Fibroblast of skin of scalp (primary cell): ENCODE results near the gene RNF152.
"Not testable (repeated sequence)": the region's sequence is repeated elsewhere in the genome, so short reads cannot be mapped to it uniquely, and the experiment has no call there.

ENCODE experiments used
- DNase-seq: peaks from one replicate; pipeline ENCODE4 v3.0.0-alpha.2; 2013

Gene RNF152

DNA sequence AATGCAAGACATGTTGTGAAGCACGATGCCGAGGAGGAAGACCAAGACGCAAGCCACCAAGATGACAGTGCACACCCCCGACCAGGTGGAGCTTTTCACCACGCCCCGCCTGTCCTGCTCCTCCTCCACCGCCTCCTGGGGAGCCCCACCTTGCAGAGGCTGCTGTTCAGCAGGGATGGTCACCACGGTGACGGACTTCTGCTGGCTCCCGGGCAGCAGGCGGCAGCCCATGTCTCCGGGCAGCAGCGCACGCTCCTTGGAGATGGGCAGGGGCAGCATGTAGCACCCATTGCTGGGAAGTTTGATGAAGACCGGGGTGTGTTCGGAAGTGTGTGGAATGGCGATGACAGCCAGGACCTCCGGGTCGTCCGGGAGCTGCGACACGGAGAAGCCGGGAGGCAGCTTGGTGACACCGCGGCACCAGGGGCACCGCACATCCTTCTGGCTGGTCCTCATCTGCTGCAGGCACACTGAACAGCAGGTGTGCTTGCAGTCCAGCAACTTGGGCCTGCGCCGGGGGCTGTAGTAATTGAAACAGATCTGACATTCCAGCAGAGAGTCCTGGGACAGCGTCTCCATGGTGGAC is 76.8 kb downstream of the RNF152 start:
- DNase-seq: no peak

DNA sequence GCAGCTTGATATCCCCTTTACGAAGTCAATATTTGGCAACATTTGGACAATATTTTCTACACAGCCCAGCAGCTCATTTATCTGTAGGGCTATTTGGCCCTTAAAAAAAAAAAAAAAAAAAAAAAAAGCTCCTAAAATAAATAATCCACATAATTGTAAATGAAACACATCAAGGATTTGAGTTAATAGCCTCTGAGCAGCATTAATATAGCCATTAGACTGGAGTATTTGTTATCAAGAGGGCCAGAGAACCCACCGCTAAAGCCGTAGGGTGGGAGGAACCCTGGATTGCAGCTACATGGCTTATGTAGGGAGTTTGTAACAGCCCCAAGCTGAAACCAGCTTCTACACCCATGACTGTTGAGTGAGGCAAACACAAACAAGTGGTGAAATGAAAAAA is 84.5 kb downstream of the RNF152 start:
- no peak for DNase-seq

DNA sequence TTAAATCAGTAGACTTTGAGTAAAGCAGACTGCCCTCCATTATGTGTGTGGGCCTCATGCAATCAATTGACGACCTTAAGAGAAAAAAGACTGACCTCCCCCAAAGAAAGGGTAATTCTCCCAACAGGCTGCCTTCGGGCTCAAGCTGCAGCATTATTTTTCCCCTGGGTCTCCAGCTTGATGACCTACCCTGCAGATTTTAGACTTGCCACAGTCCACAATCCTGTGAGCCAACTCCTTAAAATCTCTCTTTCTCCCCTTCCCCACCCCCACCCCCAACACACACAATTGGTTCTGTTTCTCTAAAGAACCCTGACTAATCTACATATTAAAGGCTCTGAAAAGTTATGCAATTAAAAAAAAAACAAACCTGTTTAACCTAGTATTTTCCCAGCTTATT is 89.4 kb downstream of the RNF152 start:
- no peak for DNase-seq

DNA sequence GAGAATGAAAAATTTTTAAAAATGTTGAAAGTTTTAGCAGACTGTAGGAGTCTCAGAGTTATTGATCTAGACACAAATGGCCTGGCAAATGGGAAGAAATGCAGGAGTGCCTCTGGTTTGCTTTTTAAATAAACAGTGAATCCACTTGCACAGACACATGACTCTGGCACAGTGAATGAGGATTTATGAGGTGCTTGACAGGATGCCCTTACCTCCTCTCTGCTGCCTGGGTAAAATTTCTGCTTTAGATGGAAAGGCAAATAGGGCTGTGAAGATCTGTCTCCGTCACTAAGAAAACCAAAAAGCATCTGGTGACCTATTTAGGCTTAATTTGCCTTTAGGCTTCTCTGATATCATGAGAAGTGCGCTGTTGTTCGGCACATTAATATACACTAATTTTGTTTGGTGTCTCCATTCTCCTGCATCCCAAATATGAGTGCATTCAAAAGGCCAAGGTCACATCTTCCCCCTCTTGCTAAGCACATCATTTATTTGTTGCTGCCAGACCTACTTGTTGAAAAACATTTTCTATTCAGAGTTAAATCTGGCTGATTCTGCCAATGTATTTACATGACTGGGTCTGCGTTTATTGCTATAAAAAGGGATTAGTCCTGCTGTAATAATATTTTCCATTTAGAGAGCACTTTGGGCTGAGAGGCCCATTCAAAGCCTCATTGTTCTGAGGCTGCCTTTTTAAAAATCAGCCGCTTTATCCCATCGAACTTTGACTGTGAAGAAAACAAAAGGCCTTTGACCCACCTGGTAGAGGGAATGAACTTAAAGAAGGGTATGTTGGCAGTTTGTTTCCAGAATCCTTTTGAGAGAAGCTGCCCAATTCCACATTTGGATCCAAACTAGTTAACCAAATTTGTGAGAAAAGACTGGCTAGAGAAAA is 94.9 kb downstream of the RNF152 start:
- no peak for DNase-seq

DNA sequence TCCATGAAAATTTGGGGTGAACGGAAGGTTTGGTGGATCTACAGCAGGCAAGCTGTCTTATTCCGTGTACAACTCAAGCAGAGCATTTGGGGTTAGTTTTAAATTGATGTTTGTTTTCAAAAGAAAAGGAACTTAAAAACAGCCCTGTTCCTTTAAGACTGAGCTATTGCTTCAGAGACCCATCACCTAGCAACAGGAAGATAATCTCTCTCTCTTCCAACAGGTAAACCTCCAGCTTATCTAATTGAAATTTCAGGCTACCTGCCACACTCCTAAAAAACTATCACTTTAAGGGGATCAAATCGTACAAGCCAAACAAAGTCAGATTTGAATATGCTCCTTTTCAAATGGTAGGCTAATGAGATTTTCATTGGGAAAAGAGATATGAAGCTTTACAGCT is 101.8 kb downstream of the RNF152 start:
- no peak for DNase-seq

DNA sequence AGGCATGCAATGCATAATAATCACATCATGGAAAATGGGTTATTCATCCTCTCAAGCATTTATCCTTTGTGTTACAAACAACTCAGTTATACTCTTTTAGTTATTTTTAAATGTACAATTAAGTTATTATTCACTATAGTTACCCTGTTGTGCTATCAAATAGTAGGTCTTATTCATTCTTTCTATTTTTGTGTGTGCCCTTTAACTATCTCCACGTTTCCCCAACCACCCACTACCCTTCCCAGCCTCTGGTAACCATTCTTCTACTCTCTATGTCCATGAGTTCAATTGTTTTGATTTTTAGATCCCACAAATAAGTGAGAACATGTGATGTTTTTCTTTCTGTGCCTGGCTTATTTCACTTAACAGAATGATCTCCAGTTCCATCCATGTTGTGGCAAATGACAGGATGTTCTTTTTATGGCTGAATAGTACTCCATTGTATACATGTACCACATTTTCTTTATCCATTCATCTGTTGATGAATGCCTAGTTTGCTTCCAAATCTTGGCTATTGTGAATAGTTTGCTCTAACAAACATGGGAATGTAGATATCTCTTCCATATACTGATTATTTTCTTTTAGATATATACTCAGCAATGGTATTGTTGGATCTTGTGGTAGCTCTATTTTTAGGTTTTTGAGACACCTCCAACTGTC is 105.7 kb downstream of the RNF152 start:
- not testable (repeated sequence) for DNase-seq

DNA sequence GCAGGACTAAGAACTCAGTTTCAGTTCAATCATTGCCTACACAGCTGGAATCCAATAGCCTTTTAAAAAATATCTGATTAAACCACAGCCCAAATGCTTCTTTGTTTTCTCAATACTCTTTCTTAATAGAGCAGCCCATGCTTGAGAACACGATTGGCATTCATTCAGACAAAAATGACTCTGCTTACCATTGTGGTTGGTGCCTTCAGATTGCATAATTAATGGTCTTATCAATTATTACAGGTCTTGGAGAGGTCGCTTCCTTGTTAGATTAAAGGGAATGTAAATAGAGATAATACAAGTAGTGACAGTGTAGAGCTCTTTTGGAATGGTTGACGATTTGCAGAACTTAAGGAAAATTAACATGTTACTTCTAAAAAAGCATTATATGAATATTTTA is 107.2 kb downstream of the RNF152 start:
- DNase-seq: no peak

DNA sequence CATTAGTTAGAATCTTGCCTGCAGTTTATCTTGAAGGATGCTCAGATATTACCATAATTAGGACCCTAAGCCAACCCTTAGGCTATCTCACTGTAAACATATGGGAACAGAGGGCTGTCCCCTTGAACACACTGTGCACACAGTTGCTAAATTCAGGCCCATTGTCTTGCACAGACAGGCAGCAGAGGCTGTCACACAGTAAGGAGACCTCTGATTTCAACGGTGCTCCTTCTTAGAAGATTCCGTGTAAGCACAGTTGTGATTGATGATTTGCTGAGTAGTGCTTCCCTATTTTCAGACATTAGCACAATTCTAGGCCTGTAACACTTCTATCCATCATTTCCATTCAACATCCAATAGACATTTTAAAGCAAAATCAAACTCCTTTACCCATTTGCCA is 108.0 kb downstream of the RNF152 start:
- DNase-seq: no peak

DNA sequence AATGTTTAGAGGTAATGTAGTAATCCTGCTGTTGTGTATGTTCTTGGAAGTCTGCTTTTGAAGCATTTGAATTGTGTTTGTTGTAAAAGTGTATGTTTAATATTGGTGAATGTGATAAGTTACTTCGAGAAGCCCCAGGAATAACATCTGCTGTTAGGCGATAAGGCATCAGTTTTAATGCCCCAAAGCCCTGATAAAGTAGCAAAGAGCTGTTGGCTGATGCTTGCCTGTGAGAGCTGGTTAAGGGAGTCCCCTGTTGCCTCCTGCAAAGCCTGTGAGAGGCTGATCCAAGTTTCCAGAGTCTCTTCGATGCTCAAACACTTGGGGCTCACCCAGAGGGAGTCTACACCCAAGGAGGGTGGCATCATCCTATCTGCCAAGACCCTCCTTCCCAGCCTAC is 110.3 kb downstream of the RNF152 start:
- DNase-seq: no peak

DNA sequence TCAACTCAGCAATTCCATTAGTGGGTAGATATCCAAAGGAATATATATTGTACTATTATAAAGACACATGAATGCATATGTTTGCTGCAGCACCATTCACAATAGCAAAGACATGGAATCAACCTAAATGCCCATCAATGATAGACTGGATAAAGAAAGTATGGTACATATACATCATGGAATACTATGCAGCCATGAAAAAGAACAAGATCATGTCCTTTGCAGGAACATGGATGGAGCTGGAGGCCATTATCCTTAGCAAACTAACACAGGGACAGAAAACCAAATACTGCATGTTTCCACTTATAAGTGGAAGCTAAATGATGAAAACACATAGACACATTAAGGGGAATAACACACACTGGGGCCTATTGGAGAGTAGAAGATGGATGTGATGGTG is 116.6 kb downstream of the RNF152 start:
- DNase-seq: not testable (repeated sequence)

DNA sequence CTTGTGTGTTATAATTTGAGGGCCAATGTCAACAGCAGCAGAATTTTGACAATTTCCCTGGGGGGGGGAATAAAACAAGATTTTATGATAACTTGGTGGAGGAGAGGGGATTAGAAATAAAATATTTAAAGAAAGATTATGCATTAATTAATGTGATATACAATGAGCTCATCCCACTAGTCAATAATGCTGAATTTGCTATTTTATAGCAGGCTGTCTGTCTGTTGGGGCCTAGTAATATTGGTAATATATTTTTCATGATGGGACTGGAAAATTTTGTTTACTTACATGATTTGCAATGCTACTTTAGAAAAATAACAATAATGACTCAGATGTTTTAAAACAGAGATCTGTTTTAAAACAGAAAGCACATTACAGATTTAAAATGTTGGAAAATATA is 118.0 kb downstream of the RNF152 start:
- no peak for DNase-seq

DNA sequence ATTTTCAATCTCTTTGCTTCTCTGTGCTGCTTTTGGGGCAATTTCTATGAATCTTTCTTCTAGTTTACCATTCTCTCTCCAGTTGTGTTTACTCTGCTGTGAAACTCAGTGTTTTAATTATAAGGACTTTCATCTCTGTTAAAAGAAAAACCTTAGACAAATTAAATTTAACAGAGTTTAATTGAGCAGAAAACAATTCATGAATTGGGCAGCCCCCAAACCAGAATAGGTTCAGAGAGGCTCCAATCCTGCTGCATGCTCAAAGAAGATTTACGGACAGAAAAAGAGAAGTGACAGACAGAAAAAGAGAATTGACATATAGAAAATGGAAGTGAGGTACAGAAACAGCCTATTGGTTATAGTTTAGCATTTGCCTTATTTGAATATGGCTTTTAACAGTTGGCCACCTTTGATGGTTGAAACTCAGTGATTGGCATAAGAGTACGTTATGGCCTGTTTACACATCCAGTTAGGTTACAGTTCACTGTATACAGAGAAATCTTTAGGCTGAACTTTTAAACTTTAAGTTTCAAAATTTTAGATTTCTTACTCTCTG is 120.4 kb downstream of the RNF152 start:
- no peak for DNase-seq

DNA sequence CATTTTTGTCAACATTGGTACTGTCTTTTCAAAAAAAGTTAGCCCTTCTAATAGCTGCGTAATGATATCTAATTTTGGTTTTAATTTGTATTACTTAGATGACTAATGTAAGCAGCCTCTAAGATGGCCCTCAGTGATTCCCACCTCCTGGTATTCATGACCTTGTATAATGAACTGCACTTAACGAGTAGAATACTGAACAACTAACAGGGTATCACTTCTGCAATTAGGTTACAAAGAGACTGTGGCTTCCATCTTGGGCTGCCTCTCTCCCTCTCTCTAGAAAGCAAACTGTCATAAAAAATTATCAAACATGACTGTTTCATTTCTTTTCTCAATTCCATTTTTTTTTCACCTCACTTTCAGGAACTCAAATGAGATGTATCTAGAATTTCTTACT is 120.9 kb downstream of the RNF152 start:
- no peak for DNase-seq

DNA sequence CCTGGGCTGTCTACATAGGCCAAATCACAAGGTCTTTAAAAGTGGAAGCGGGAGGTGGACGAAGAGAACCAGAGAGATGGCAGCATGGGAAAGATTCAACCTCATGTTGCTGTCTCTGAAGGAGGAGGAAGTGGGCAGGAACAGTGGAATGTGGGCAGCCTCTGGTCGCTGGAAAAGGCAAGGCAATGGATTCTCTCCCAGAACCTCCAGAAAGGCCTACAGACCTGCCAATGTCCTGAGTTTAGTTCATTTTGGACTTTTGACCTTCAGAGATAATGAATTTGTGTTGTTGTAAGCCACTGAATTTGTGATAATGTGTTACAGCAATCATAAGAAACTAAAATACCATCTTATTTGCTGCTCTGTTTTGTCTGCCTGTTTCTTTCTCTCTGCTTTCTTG is 122.5 kb downstream of the RNF152 start:
- DNase-seq: no peak

DNA sequence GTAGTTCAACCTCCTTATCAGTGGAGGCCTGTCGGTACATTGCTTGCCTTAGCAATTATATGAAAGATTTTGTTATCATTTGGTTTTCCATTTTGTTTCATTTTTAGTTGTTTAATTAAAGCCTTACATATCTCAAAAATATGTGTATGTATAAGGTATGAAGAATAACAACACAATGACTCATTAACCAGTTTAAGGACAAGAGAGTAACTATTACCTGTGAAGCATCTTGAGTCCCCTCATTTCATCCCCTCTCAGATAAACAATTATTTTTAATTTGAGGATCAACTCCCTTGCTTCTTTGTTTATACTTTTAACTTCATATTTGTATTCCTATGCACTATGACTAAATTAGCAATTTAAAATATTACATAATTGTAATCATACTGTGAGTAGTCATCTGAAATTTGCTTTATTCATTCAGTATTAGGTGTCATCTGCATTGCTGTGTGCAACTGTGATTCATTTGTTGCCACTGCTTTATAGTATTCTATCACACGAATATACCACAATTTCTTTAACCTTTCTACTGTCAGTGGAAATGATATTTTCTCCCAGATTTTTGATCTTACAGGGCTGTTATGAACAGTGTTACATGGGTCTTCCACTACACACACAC is 126.4 kb downstream of the RNF152 start:
- DNase-seq: no peak

DNA sequence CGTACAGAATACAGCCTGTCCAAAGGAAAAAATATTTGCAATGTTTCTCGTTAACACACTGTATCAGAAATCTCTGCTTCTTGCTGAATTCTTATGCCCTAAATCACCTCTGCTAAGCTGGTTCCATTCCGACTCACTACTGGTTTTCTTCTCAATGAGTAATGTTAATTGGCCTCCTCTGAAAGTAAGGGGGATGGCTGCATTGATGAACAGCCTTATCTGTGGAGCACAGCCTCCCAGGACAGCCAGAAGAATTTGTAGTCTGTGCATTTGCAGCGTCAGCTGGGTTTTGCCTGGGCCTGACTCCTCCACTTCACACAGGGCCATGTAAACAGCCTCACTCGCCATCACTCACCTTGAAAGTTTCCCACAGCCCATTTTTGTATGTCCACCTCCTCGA is 127.7 kb downstream of the RNF152 start:
- DNase-seq: peak; percentile 71

DNA sequence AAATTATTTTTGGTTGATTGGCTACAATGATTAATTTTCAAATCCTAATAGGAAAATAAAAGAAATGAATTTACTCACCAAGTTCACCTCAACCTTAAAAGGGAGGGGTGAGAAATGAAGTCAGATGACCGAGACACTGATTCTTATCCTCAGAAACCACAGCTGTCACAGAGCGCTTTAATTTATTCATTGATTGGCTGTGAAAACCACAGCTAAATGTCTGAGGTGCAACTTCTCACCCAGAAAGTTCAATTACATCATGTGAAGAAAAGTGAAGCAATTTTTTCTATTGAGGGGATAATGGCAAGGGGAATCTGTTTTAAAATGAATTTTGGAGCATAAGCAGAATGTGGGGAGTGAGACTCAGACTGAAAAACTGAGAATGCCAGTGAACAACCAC is 128.4 kb downstream of the RNF152 start:
- DNase-seq: peak; percentile 15

DNA sequence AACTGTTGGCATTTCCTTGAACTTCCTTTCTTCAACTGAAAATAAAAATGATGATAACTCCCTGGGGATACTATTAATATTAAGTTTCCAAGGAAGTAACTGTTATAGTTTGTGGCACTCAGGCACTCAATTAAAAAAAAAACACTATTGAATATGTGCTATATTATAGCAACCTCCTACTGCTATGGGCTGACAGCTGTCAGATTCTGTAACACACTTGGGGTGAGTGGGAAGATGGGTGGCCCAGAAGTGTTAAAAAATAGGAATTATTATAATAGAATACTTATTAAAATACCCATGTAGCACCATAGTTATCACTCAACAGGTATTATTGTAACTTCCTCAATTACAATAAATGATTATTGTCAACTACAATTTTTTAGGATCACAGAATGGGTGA is 130.9 kb downstream of the RNF152 start:
- no peak for DNase-seq
